GM12892 (cell line): ENCODE results near the gene SERPINA5.
"Not testable (repeated sequence)": the region's sequence is repeated elsewhere in the genome, so short reads cannot be mapped to it uniquely, and the experiment has no call there.

Source experiments
- DNase-seq: peaks from one replicate; pipeline ENCODE4 v3.0.0; 2011; ENCODE audit not compliant: insufficient read length
- FAIRE-seq: peaks from 2 replicates; lab custom pipeline; 2011; peaks lifted over from hg19 to GRCh38; lab: Jason Lieb, UNC
- POLR2A ChIP-seq: IDR thresholded peaks from 2 replicates; pipeline ENCODE4 v1.6.1; 2011; ENCODE audit warnings: low read depth, low read length, control low read depth
- POLR2AphosphoS5 ChIP-seq: IDR thresholded peaks from 2 replicates; pipeline ENCODE4 v1.6.1; 2011; ENCODE audit warnings: low read depth, low read length, control low read depth
- TAF1 ChIP-seq: IDR thresholded peaks from 2 replicates; pipeline ENCODE4 v1.6.1; 2011; ENCODE audit warnings: low read depth, mild to moderate bottlenecking, control low read depth, low read length, borderline replicate concordance

Gene SERPINA5

GRCh38 chr14:94596361-94596760, 15.1 kb downstream of the SERPINA5 start:
- FAIRE-seq (no peak), DNase-seq (no peak)
- no peak for TF ChIP-seq POLR2AphosphoS5

GRCh38 chr14:94597788-94598187, 16.6 kb downstream of the SERPINA5 start:
- no peak for TF ChIP-seq POLR2A
- no peak for TF ChIP-seq POLR2AphosphoS5
- TF ChIP-seq TAF1 = no peak
- FAIRE-seq = no peak
- DNase-seq = no peak

- TF ChIP-seq POLR2AphosphoS5 = no peak
- TF ChIP-seq POLR2A = no peak
- no peak for TF ChIP-seq TAF1
- no peak for FAIRE-seq
- DNase-seq = no peak
Observed at GRCh38 chr14:94598506-94598815, 17.2 kb downstream of the SERPINA5 start.

GRCh38 chr14:94598816-94599655, 17.8 kb downstream of the SERPINA5 start:
- TF ChIP-seq POLR2A (no peak), POLR2AphosphoS5 (no peak)
- no peak for FAIRE-seq
- no peak for DNase-seq

GRCh38 chr14:94599656-94600004, 18.4 kb downstream of the SERPINA5 start:
- TF ChIP-seq POLR2A = no peak
- no peak for TF ChIP-seq TAF1
- TF ChIP-seq POLR2AphosphoS5 = no peak
- no peak for DNase-seq
- FAIRE-seq = no peak

- DNase-seq (no peak), FAIRE-seq (no peak)
- no peak for TF ChIP-seq POLR2AphosphoS5
- TF ChIP-seq POLR2A = no peak
- no peak for TF ChIP-seq TAF1
Observed at GRCh38 chr14:94600148-94600545, 18.9 kb downstream of the SERPINA5 start.

- no peak for TF ChIP-seq POLR2A
- TF ChIP-seq POLR2AphosphoS5 = no peak
- no peak for TF ChIP-seq TAF1
- no peak for FAIRE-seq
- no peak for DNase-seq
Observed at GRCh38 chr14:94601884-94602391, 20.7 kb downstream of the SERPINA5 start.

- FAIRE-seq (no peak), DNase-seq (no peak)
- TF ChIP-seq POLR2A (no peak), POLR2AphosphoS5 (no peak), TAF1 (no peak)
Observed at GRCh38 chr14:94602722-94603121, 21.5 kb downstream of the SERPINA5 start.

GRCh38 chr14:94605361-94605760, 24.1 kb downstream of the SERPINA5 start:
- no peak for FAIRE-seq
- TF ChIP-seq POLR2AphosphoS5 (no peak), TAF1 (no peak), POLR2A (no peak)
- no peak for DNase-seq

- not testable (repeated sequence) for FAIRE-seq, DNase-seq
Observed at GRCh38 chr14:94608966-94609365, 27.7 kb downstream of the SERPINA5 start.

GRCh38 chr14:94611179-94611578, 30.0 kb downstream of the SERPINA5 start:
- no peak for FAIRE-seq
- TF ChIP-seq POLR2AphosphoS5 = no peak
- no peak for TF ChIP-seq TAF1
- no peak for TF ChIP-seq POLR2A

GRCh38 chr14:94612174-94612573, 30.9 kb downstream of the SERPINA5 start, which contains the start of gene SERPINA3:
SERPINA3 (plus strand) TSS chr14:94612391; CDS start chr14:94614442, 2,051 bp downstream.
- FAIRE-seq (no peak), DNase-seq (no peak)
- TF ChIP-seq TAF1 = no peak
- TF ChIP-seq POLR2A = no peak

More at GRCh38 chr14:94611179-94611578, 30.0 kb downstream of the SERPINA5 start:
- no peak for DNase-seq
